Endothelial cell of umbilical vein (primary cell): ENCODE data around the gene MDGA2. TPM values are rescaled to one million over a fixed set of nuclear protein-coding genes. Genes with fewer than 3 reads are reported as not detected.

ENCODE experiments used
- BruUV-seq: library from RNA; stranded (reverse); fragments of 400-500 nt; replicated peaks from 2 replicates; lab custom pipeline; 2021; lab: Mats Ljungman, UMichigan
- CTCF ChIA-PET: fragments of 300-600, 350-600 bp; sonication (Branson Sonifier 250); formaldehyde crosslinking; loops from one replicate; lab custom pipeline; 2021; ENCODE audit warnings: antibody characterized with exemption, inconsistent platforms; lab: Charles Lee
- POLR2A ChIA-PET: fragments of 300-600, 350-600 bp; sonication (Branson Sonifier 250); formaldehyde crosslinking; loops from one replicate; lab custom pipeline; 2021; ENCODE audit warnings: antibody characterized with exemption, inconsistent platforms; lab: Charles Lee
- DNase-seq: peaks from one replicate; pipeline ENCODE4 v3.0.0-alpha.2; 2011; ENCODE audit warnings: low read depth, low spot score
- FAIRE-seq: peaks from 2 replicates; lab custom pipeline; 2011; peaks lifted over from hg19 to GRCh38; lab: Jason Lieb, UNC
- H2AFZ ChIP-seq: 2 replicates; pipeline ENCODE4 v1.6.0; 2012; ENCODE audit warnings: low read depth, low read length, control low read depth, inconsistent platforms
- H3K27ac ChIP-seq: 2 replicates; pipeline ENCODE4 v1.5.1; 2011; ENCODE audit warnings: low read depth, mild to moderate bottlenecking, control low read depth, low read length, moderate library complexity; ENCODE audit not compliant: insufficient read depth
- H3K27me3 ChIP-seq, 2 experiments: 2 replicates each; pipeline versions ENCODE4 v1.6.0 to v1.6.1; 2011; ENCODE audit warnings: low read length in 2 of 2, mixed read lengths in 1 of 2; ENCODE audit not compliant: control insufficient read depth in 2 of 2, insufficient read depth in 2 of 2
- H3K36me3 ChIP-seq, 2 experiments: 2 replicates in 1 of 2; 3 replicates in 1 of 2; pipeline ENCODE4 v1.5.1; 2011; ENCODE audit warnings: low read length in 2 of 2, mild to moderate bottlenecking in 1 of 2, moderate library complexity in 1 of 2; ENCODE audit not compliant: control insufficient read depth in 2 of 2, insufficient read depth in 2 of 2; ENCODE audit errors: extremely low read depth in 1 of 2
- H3K4me1 ChIP-seq: 3 replicates; pipeline ENCODE4 v1.5.1; 2011; ENCODE audit warnings: mild to moderate bottlenecking, low read length; ENCODE audit not compliant: control insufficient read depth, insufficient read depth; ENCODE audit errors: extremely low read depth
- H3K4me2 ChIP-seq: 2 replicates; pipeline ENCODE4 v1.6.1; 2011; ENCODE audit warnings: low read length, control low read depth, mixed read lengths; ENCODE audit not compliant: insufficient read depth
- H3K4me3 ChIP-seq, 3 experiments: fragments of 200-600 bp in 1 of 3; sonication (generic), shearing (Covaris generic) in 1 of 3; replicated peaks in 1 of 3; 2 replicates each; pipeline ENCODE4 v1.5.1; 2011 to 2016; ENCODE audit warnings: control low read depth in 3 of 3, low read length in 3 of 3, mild to moderate bottlenecking in 2 of 3, inconsistent platforms in 1 of 3, low read depth in 1 of 3, moderate library complexity in 1 of 3; ENCODE audit not compliant: insufficient read depth in 1 of 3
- H3K79me2 ChIP-seq: 2 replicates; pipeline ENCODE4 v1.6.0; 2012; ENCODE audit warnings: low read length, inconsistent platforms; ENCODE audit not compliant: control insufficient read depth, insufficient read depth
- H3K9ac ChIP-seq: replicated peaks from 2 replicates; pipeline ENCODE3; 2011; ENCODE audit warnings: low read length, control low read depth; ENCODE audit not compliant: insufficient read depth; ENCODE audit errors: extremely low read depth
- H3K9me1 ChIP-seq: replicated peaks from 3 replicates; pipeline ENCODE4 v1.6.0; 2011; ENCODE audit warnings: mild to moderate bottlenecking, low read length; ENCODE audit not compliant: control insufficient read depth, insufficient read depth; ENCODE audit errors: extremely low read depth
- H3K9me3 ChIP-seq: replicated peaks from 2 replicates; pipeline ENCODE4 v1.5.1; 2012; ENCODE audit warnings: low read length, inconsistent platforms; ENCODE audit not compliant: control insufficient read depth, insufficient read depth
- H4K20me1 ChIP-seq: replicated peaks from 2 replicates; pipeline ENCODE3; 2011; ENCODE audit warnings: mild to moderate bottlenecking, low read length; ENCODE audit not compliant: control insufficient read depth, insufficient read depth; ENCODE audit errors: extremely low read depth
- CTCF ChIP-seq, 2 donors: IDR thresholded peaks; 1 replicate in 1 of 2; 2 replicates in 1 of 2; pipeline ENCODE4 v1.5.1; 2011; ENCODE audit warnings: low read length in 2 of 2, mild to moderate bottlenecking in 2 of 2, moderate library complexity in 2 of 2, control low read depth in 1 of 2, inconsistent platforms in 1 of 2, low read depth in 1 of 2; ENCODE audit not compliant: insufficient read depth in 1 of 2; ENCODE audit errors: extremely low read depth in 1 of 2
- JUN ChIP-seq: IDR thresholded peaks from 2 replicates; pipeline ENCODE4 v1.6.1; 2011; ENCODE audit warnings: borderline replicate concordance, low read depth; ENCODE audit not compliant: insufficient read length, insufficient read depth
- POLR2AphosphoS5 ChIP-seq: IDR thresholded peaks from 2 replicates; pipeline ENCODE4 v1.6.1; 2012; ENCODE audit warnings: low read depth, mild to moderate bottlenecking, control low read depth, low read length, moderate library complexity; ENCODE audit not compliant: insufficient read depth
- dilution Hi-C: fragments of 300-500 bp; cut with MboI; formaldehyde crosslinking; loops from one replicate; pipeline ENCODE4 v1.15.0; 2019; ENCODE audit warnings: low sequenced_read_pairs; ENCODE audit not compliant: extremely low pct_ligation_motif_present
- intact Hi-C: fragments of 100-400 bp; cut with micrococcal nuclease; formaldehyde crosslinking; loops from one replicate; pipeline ENCODE4 v1.10.0; 2022
- polyA plus RNA-seq, 4 experiments: library from polyadenylated mRNA; depleted of rRNA in 3 of 4; stranded (reverse) in 3 of 4; unstranded in 1 of 4; fragments of >200 nt; gene quantifications; 2 replicates each; pipeline versions ENCODE4 v1.2.1 to v1.2.3, GENCODE V29; 2011 to 2012; ENCODE audit warnings: missing spikeins in 1 of 4
- total RNA-seq: library from RNA; stranded (reverse); gene quantifications from 2 replicates; pipeline ENCODE4 v1.2.3, GENCODE V29; 2021

Gene MDGA2
- total and polyA plus RNA-seq, 2 donors (not counting 3 experiments of a cell fraction or from before 2014, with no cell fraction given) = not detected

GRCh38 chr14:47103771-47104170 lies 571.6 kb downstream of the MDGA2 start:
- no peaks in the 10 kb centered on the region for H4K20me1 ChIP-seq
- TF ChIP-seq POLR2AphosphoS5 (no peak), CTCF (IDR thresholded peaks at IDR 0.05; ENCODE audit: extremely low read depth in 1 of 2, insufficient read depth in 1 of 2, low read depth in 1 of 2, low read length in 2 of 2) (no peak)
- no peaks in the 10 kb centered on the region for H3K79me2 ChIP-seq
- CTCF ChIA-PET = no interaction called here
- POLR2A ChIA-PET = no interaction called here
- H3K27me3 ChIP-seq = no peaks in the 10 kb centered on the region
- no peaks in the 10 kb centered on the region for H3K9me1 ChIP-seq
- DNase-seq (no peak), FAIRE-seq (no peak)
- dilution Hi-C loops (no loop called here), intact Hi-C loops (no loop called here)
- H3K4me2 ChIP-seq = no peak overlapping the region
- no peak overlapping the region for H3K4me3 ChIP-seq
- H3K9me3 ChIP-seq = no peaks in the 10 kb centered on the region
- BruUV-seq = no TSS peak
- no peaks in the 10 kb centered on the region for H3K4me1 ChIP-seq
- H3K36me3 ChIP-seq = no peaks in the 10 kb centered on the region
- H3K27ac ChIP-seq = no peak overlapping the region
- no peak overlapping the region for H3K9ac ChIP-seq
- H2AFZ ChIP-seq = no peak overlapping the region

DNA sequence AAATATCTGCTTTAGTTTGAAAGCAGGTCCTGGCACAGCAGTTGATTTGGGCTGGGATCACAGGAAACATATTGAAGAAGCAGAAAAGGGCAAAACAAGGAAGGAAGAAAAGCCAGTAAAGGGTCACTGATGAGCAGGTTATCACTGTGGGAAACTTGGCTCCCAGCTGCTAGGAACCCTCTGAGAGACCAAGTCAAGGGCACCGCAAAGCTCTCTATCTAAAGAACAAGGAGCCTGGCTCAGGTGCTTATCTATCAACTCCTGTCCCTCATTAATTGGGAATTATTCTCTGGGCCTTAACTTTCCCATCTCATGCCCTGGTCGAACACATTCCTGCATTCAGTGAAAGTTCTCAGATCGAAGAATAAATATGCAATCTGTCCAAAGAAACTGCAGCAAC lies 572.9 kb downstream of the MDGA2 start:
- BruUV-seq = no TSS peak
- CTCF ChIA-PET = interaction anchor here (1.0 kb wide), 1 partner anchor 175 kb away, joined by 3 read pairs; no protein-coding TSS in a partner anchor
- Histone ChIP-seq H2AFZ (no peak overlapping the region), H3K4me2 (no peak overlapping the region), H3K9ac (no peak overlapping the region), H3K4me3 (no peak overlapping the region), H3K9me1 (no peaks in the 10 kb centered on the region), H3K27me3 (no peaks in the 10 kb centered on the region), H3K36me3 (no peaks in the 10 kb centered on the region), H3K9me3 (no peaks in the 10 kb centered on the region), H3K79me2 (no peaks in the 10 kb centered on the region), H3K4me1 (no peaks in the 10 kb centered on the region), H3K27ac (no peak overlapping the region), H4K20me1 (no peaks in the 10 kb centered on the region)
- DNase-seq (no peak), FAIRE-seq (no peak)
- dilution Hi-C loops = no loop called here
- TF ChIP-seq JUN = no peak
- intact Hi-C loops = no loop called here
- POLR2A ChIA-PET = no interaction called here
